Ovary (tissue), 9 donors: ENCODE results near the gene LMO4. TPM values are rescaled to one million over a fixed set of nuclear protein-coding genes. Genes with fewer than 3 reads are reported as not detected.

ENCODE experiments used
- DNase-seq, 5 donors: peaks; one replicate each; pipeline ENCODE4 v3.0.0-alpha.2; 2019 to 2020
- H3K27ac ChIP-seq, 2 donors: fragments of 200-600 bp; one replicate each; pipeline versions ENCODE4 v1.5.1 to v1.8.0; 2019 to 2022
- H3K27me3 ChIP-seq: fragments of 200-600 bp; one replicate; pipeline ENCODE4 v1.8.0; 2022
- H3K36me3 ChIP-seq: fragments of 200-600 bp; sonication (generic); one replicate; pipeline ENCODE4 v1.5.1; 2019
- H3K4me1 ChIP-seq: one replicate; pipeline ENCODE4 v1.8.1; 2013; ENCODE audit warnings: mild to moderate bottlenecking, moderate library complexity; ENCODE audit not compliant: insufficient read depth
- H3K4me3 ChIP-seq: fragments of 200-600 bp; sonication (generic); one replicate; pipeline ENCODE4 v1.5.1; 2017
- H3K9me3 ChIP-seq, 2 donors: fragments of 200-600 bp in 1 of 2; sonication (generic) in 1 of 2; one replicate each; pipeline versions ENCODE4 v1.5.1 to v1.8.1; 2013 to 2019; ENCODE audit warnings: mild to moderate bottlenecking in 1 of 2, moderate library complexity in 1 of 2
- CTCF ChIP-seq, 3 donors: fragments of 450-650 bp in 2 of 3; fragments of 200-600 bp in 1 of 3; IDR thresholded peaks; one replicate each; pipeline versions ENCODE4 v1.5.1 to v1.8.0; 2016 to 2022; ENCODE audit warnings: antibody characterized with exemption in 3 of 3, mild to moderate bottlenecking in 1 of 3
- EP300 ChIP-seq: sonication (generic); formaldehyde crosslinking; IDR thresholded peaks from one replicate; pipeline ENCODE4 v1.6.1; 2017; ENCODE audit warnings: antibody characterized with exemption
- POLR2A ChIP-seq: fragments of 450-650 bp; IDR thresholded peaks from one replicate; pipeline ENCODE4 v1.6.1; 2017; ENCODE audit warnings: antibody characterized with exemption, mild to moderate bottlenecking, moderate library complexity
- WGBS, 3 donors: extraction: QIAGEN DNeasy Blood & Tissue Kit in 1 of 3; methylation state at CpG; one replicate each; pipeline versions ENCODE4 v1.1.5 to v1.1.7; 2013 to 2017; 5-methylcytosine and 5-hydroxymethylcytosine counted together
- intact Hi-C, 4 donors: fragments of 100-400 bp; cut with DNase I; formaldehyde crosslinking; loops; one replicate each; pipeline versions ENCODE4 v1.11.0 to v1.15.1; 2022 to 2023
- polyA plus RNA-seq, 2 donors: library from polyadenylated mRNA; stranded (reverse); fragments of 200-250 nt in 1 of 2; fragments of 350-450 nt in 1 of 2; fragmentation: Illumina TruSeq in 1 of 2; extraction: RNeasy Lipid Tissue Mini Kit (QIAGEN cat#74804) in 1 of 2; gene quantifications; one replicate each; pipeline ENCODE4 v1.2.3, GENCODE V29; 2013 to 2014
- total RNA-seq, 7 donors: library from RNA; depleted of rRNA in 2 of 7; stranded (reverse); fragments of >200 nt in 2 of 7; fragmentation: NEBNext Ultra II Directional in 3 of 7; extraction: Animal tissue kit (Norgen Biotek cat#: 25700) in 3 of 7; gene quantifications; one replicate each; pipeline versions ENCODE4 v1.1.0 to v1.2.4, GENCODE V29; 2016 to 2023
- donor health status: DM: no; HTN: no; CAD: no; lungs with moderate emphysema.
- donor health status: DM: no; HTN: no; CAD: no.
- donor health status: Bipolar disorder and iron deficiency.
- donor health status: DM: yes; HTN: yes; CAD: no.
- donor health status: DM: no; HTN: no; CAD: no.
- donor health status: DM: yes; HTN: yes; CAD: no.

The LMO4 gene
- total and polyA plus RNA-seq, 9 donors: 21.7 to 85.4 (median 42.2) TPM

- H3K27ac ChIP-seq: no peak overlapping the region
- H3K9me3 ChIP-seq: no peaks in the 10 kb centered on the region
- no peak for TF ChIP-seq POLR2A
- TF ChIP-seq CTCF (IDR thresholded peaks at IDR 0.05): no peak
- TF ChIP-seq EP300: no peak
- no peaks in the 10 kb centered on the region for H3K4me1 ChIP-seq
- no peak overlapping the region for H3K4me3 ChIP-seq
- WGBS, 3 donors: 44 to 69% (median 51%) methylated on average over 5 of the region's 5 CpGs
- intact Hi-C loops: no loop called here
- no peaks in the 10 kb centered on the region for H3K27me3 ChIP-seq
- no peaks in the 10 kb centered on the region for H3K36me3 ChIP-seq
- DNase-seq: no peak
These were observed 33.6 kb downstream of the LMO4 start for GRCh38 chr1:87362063-87362833.

- no peak for DNase-seq
- intact Hi-C loops: no loop called here
- no peaks in the 10 kb centered on the region for H3K36me3 ChIP-seq
- no peaks in the 10 kb centered on the region for H3K4me1 ChIP-seq
- 62 to 75% (median 73%) methylated on average over 2 of the region's 2 CpGs for WGBS, 3 donors
- H3K4me3 ChIP-seq: no peak overlapping the region
- no peaks in the 10 kb centered on the region for H3K27me3 ChIP-seq
- no peak for TF ChIP-seq CTCF (IDR thresholded peaks at IDR 0.05)
- no peak for TF ChIP-seq EP300
- TF ChIP-seq POLR2A: no peak
- no peak overlapping the region for H3K27ac ChIP-seq
- H3K9me3 ChIP-seq: no peaks in the 10 kb centered on the region
These were observed 34.2 kb downstream of the LMO4 start for GRCh38 chr1:87362834-87363426.

- Histone ChIP-seq H3K4me1 (no peaks in the 10 kb centered on the region), H3K9me3 (no peaks in the 10 kb centered on the region), H3K27ac (no peak overlapping the region), H3K36me3 (no peaks in the 10 kb centered on the region), H3K27me3 (no peaks in the 10 kb centered on the region), H3K4me3 (no peak overlapping the region)
- intact Hi-C loops: no loop called here
- TF ChIP-seq POLR2A (no peak), CTCF (IDR thresholded peaks at IDR 0.05) (no peak), EP300 (no peak)
- WGBS, 3 donors: 46 to 59% (median 47%) methylated on average over 3 of the region's 3 CpGs
- no peak for DNase-seq
These were observed 38.9 kb downstream of the LMO4 start for GRCh38 chr1:87367549-87367948.

GRCh38 chr1:87368907-87369306 lies 40.2 kb downstream of the LMO4 start:
- H3K9me3 ChIP-seq: no peaks in the 10 kb centered on the region
- no peaks in the 10 kb centered on the region for H3K4me1 ChIP-seq
- H3K36me3 ChIP-seq: no peaks in the 10 kb centered on the region
- TF ChIP-seq EP300: no peak
- TF ChIP-seq CTCF (IDR thresholded peaks at IDR 0.05): no peak
- no peak for TF ChIP-seq POLR2A
- WGBS, 3 donors: 82 to 86% (median 84%) methylated on average over 2 of the region's 2 CpGs
- DNase-seq: no peak
- H3K4me3 ChIP-seq: no peak overlapping the region
- H3K27ac ChIP-seq: no peak overlapping the region
- no peaks in the 10 kb centered on the region for H3K27me3 ChIP-seq
- intact Hi-C loops: no loop called here
